Measurements from ENCODE around the gene CAST.

The CAST gene

DNA sequence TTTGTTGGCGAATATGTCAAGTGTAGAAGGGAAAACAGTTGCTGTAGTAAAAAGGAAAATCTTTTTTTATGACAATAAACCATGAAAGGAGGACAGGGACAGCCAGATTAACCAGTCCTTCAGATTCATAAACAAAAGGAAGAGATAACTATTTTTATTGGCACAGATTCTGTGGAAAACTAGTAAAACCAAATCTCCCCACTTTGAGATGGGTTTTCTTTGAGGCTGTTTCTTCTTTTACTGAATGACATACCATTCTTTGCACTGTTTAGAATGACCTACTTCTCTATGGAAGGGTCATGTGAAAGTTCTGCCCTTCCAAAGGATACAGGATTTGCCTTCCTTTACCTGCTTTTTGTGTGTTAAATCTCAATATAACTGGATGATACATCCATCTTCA lies 13.7 kb downstream of the CAST start:
- no peak for DNase-seq

DNA sequence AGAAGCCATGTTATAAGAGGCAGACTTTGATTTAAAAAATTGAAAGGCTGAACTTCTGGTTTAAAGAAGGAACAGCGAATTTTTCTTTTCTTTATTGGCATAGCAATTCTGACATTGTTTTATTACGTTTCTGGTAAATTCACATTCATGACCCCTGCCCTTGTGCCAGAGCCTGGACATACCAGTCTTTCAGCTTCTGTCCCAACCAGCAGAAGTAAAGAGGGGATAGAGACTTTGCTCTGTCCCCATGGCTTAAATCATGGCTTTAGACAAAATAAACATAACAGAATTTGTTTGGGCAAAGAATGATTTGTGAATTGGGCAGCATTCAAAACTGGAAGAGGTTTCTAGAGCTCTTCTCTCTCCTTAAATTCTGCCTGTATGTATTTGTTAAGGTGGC lies 15.3 kb downstream of the CAST start:
- no peak for DNase-seq

DNA sequence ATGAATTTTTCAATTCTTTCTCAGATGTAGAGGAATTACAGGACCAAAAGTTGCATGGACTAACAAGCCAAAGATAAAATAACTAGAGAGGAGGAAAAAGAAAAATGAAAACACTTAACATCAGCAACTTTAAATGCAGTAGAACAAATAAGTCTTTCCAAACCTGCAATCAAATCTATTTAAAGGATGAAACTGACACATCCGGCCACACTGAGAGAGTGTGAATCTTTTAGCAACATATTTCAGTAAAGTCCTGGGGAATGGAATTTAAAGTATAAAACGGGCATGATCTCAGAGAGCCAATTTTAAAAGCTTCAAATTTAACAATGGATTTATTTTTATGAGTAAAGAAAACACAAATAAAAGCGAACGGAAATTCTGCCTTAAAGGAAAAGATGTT lies 17.1 kb downstream of the CAST start:
- no peak for DNase-seq

DNA sequence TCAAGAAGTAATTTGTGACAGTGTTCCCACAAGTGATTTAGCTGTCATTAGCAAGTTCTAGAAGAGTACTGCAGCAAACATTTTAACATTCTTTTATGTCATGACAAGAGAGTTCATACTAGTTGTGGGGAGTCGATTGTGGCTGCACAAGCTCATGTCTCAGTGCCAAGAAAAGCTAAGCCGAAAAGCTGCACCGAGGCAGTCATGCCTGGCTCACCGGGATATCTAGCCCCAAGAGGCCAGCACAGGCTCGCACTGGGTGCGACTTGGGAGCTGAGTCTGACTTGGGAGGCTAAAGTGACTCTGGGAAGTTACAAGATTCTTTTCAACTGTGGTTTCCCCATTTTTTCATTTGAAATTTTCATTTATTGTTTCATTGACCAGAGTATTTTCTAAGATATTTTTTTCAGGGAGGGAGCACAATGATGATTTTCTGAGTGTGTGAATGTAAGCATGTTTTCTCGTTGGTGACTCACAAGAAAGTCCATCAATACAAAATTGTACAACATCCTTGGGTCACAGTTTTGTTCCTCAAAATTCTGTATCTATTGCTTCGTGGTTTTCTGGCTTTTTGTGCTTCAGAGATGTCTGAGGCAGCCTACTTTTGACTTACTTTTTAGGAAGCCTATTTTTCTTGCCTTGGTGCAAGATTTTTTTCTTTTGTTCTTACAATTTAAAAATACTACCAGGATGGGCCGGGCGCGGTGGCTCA lies 18.7 kb downstream of the CAST start:
- no peak for DNase-seq

DNA sequence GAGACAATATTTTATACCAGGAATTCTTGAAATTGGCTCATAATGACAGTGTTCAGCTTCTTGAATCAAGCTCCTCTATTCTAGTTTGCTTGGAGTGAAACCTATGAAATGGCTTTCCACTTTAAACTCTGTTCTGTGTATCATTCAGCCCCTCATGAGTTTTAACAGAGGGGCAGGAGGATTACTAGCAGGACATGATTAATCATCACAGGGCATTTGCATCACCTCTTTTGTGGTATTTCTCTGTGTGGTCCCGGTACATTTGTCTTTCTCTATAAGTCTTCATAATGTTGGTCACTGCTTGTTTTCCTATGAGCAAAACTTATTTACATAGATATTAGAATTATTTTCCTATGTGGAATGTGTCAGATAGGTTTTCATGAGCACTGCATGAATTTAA lies 21.2 kb downstream of the CAST start:
- no peak for DNase-seq

DNA sequence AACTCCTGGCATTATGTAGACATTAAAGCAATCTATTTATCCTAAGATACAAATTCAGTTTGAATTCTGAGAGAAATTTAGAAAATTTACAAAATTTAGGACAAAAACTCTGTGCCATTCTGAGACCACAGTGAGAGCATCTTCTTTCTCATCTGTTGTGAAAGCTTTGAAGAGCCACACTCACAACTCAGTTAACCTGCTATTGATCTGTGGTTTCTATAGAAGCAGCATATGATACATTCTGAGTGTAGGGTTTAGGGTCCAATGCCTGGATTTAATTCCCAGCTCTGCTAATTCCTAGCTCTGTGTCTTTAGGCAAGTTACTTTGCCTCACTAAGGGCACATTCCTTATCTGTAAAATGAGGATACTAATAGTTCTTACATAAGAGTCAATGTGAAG lies 21.6 kb downstream of the CAST start:
- no peak for DNase-seq

DNA sequence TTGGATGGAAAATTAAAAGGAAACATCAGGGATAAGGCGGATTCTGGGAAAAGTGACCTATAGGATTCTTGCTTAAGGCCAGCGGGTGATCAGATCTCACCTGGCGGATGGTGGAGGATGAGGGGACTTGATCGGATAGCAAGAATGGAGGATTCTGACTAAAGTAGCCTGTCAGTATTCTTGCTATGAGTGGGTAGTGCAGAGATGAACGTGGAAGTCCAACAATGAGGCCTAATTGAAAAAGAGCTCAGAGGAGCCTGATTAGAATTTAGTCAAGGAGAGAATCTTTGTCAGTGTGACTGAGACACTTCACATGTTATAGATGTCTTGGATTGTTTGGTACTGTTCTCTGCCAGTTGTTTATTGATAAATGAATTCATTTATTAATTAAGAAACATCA lies 24.9 kb downstream of the CAST start:
- no peak for DNase-seq

DNA sequence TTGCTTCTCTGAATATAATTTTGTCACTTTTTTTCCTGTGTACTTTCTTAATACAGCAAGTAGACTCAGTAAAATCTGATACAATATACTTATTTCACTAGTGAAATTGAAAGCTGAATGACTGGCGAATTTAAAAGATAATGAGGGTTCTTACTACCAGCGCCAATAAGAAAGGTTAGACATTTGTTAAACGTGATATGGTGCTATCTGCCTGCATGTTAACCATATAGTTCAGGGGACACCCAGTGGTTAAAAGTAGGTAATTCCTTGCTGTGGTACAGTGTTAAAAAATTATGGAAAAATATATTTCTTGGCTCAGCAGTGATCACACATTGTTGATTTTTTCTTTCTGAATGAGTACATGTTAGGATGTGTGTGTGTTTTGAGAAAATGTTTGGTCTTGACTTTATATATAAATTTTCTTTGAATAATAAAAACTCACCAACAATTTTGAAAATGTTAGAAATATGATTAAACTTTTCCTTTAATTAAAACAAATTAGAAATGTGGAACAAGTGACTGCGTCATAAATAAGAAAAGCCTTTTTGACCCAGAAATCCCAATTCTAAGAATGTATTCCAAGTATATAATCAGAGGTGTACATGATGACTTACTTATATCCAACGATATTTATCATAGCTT lies 25.8 kb downstream of the CAST start:
- DNase-seq = peak; percentile 31

DNA sequence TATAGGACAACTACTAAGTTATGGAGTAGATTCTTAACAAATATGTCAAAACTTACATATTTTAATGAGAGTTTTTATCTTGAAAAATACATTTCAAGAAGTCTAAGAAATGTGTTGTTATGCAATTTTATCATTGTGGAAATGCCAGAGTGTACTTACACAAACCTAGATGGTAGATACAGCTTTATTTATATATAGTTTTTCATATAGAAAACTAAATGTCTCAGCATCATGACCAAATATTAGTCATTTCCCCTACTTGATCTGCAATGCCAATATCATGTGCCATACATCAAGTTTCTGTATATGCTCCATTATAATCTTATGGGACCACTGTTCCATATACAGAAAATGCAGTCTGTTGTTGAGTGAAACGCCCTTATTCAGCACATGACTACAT lies 28.7 kb downstream of the CAST start:
- no peak for DNase-seq

DNA sequence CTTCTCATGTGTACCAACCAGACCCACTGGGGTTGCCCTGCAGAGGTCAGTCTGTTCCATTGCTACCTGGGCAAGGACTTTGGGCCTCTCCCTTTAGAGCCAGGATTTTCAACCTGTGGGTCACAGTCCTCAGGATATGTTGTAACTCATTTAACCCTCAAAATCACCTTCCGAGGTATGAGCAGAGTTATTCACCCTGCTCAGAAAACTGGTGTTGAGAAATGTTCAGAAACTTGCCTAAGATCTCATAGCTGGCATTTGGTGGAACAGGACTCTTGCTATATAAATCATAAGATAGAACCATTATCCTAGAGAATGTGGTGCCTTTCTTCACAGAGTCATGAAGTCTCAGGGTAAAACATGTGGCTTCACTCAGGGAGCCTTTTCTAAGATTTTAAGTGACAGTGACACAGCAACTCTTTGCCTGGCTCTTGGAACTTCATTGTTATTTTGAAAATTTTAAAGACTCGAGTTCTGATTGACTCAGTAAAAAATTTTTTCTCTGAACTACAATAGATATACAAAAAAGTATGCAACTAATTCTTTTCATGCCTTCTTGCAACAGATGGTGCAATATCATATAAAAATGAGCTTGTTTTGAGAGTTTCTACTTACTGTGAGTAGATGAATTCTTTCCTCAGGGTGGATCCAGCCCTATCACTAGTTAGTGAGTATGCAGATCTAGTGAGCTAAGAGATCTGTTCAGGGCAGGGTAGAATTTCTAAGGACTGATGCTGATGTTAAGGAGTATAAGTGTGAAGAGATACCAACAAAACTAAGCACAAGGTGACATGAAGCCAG lies 29.5 kb downstream of the CAST start:
- no peak for DNase-seq

DNA sequence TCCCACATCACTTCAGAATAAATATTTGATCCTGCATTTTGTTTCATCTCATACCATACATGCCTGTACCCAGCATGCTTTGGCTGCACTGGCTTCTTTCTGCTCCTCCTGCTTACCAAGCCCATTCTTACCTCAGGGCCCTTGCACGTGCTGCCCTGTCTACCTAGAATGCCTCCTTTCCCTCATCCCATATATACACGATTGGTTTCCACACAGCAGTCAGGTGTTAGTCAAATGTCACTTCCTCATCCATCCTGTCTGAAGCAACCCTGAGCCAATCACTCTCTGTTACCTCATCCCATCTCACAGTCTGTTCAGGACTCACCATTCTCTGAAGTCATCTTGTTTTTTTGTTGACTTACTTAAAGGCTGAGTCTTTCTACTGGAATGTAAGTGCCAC lies 30.3 kb downstream of the CAST start:
- DNase-seq = no peak

DNA sequence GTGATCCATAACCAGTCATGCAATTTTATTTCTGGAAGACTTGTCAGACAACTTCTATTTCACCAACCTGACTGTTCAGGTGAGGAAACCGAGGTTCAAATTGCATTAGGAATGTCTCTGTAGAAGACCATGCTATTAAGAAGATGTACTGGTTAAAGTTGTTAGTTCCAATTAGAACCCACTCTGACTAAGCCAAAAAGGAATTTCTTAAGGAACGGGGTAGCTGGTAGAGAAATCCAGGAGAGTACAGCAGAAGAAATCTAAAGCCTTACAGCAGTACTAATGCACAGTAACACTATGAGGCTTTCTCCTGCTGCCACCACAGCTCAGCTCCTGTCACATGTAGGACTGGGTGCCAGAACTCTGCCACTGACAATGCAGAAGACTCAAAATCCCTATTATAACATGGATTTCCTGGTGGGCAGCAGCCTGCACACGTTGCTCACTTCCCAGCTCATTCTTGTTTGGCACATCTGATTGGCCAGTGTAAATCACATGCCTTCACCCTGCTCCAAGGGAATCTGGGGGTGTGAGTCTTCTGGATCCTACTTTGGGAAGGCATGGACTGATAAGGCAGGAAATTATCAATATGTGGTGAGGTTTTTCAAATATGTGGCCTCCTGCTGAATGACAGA lies 37.1 kb downstream of the CAST start:
- no peak for DNase-seq

DNA sequence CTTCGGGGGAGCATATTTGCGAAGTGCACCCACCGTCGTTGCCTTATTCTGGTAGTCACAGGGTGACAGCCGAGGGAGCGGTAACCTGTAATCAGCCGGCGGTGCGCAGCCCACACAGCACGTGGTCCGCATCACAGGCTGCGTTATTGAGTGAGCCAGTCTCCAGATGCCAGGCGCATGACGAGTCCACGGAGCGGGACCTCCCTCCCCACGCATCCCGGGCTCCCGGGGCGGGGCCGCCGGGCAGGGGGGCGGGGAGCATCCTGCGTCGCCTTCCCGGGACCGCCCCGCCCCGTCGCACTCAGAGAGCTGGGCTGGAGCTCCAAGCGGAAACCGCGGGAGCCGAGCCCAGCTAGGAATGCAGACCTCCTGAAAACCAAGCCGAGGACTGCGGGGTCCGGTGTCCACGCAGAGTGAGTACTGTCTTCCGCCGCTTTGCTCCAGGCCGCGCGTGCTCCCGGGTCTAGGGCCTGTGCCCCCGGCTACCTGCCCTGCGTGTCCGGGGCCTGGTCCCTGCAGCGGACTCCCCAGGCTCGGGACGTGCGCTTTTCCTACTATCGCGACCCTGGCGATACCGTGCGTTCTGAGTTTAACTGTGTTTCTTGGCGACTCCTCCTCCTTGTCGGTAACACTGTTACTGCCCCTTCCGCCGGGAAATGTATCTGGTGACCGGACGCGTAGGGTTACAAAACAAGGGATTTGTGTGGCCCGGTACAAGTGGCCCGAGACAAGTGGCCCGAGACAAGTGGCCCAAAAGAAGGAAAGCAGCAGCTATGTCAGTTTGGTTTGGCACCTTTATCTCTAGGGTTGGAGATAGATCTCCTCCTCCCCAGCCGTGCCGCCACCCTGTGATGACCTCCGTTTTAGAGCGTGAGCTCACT lies 40.6 kb downstream of the CAST start:
- peak; percentile 27 for DNase-seq

DNA sequence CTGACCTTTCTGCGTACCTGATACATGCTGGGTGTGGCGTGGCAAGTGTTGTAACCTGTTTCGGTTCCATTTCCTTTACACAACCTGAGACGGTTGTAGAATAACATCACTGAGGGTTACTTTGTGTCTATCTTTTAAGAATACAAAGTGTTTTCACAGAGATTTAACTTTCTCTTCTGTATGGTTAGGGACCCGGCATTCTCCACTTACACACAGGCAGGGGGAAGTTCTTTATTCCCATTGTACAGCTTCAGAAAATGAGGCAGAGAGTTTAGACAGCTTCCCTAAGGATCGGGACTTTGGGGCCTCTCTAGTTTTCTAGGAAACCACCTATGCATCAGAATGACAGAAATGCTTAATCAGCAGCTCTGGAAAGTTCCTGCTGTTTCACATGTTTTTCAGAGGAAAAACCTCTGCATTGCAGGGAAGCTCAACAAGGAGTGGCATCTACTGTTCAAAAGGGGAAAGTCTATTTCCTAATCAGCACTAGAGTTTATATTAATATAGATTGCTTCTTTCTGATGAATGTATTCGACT lies 41.3 kb downstream of the CAST start:
- DNase-seq = no peak

DNA sequence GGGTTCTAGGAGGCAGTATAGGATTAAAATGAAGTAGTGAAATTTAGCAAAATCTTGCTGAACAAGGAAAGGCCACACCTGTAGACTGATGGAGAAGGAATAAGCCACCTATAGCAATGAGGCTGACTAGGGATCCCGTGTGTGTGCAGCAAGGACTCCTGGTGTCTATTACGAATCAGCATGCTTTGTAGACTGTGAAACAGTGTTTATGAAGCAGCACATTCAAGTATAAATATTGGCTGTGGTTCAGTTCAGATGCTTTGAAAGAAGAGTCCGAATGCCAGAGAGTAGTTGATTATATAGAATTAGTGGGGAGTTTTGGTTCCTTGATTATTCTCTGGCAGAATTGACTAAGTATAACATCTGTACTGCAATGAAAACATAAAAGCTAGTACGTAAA lies 41.8 kb downstream of the CAST start:
- DNase-seq = no peak

DNA sequence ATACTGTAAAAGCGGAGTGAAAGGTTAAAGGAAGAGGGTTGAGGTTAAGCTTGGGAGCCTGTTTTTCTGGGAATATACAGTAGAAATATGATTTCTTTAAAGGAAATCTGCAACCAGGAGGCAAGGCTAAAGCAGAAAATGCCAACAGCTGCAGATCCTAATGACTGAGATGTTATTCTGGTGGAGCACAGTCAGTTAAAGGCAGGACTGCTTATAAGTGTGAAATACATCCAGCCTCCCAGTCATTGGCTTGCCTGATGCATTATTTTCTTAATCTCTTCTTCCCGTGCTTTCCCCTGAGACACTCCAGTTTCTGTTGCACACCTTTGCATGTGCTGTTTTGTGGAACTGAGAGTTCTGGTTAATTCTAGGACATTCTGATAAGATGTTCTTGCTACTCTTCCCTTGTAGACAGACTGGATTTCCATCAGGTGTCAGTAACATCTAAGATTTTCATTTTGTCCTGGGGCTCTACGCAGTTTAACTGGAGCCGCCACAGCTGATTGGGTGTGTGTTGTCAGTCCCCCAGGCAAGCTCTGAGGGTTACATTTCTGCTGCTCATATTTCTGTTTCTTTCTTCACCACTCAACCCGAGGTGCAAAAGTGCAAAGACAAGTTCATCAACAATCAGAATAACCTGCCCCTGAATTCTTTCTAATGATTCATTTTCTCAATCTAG lies 44.4 kb downstream of the CAST start:
- no peak for DNase-seq

DNA sequence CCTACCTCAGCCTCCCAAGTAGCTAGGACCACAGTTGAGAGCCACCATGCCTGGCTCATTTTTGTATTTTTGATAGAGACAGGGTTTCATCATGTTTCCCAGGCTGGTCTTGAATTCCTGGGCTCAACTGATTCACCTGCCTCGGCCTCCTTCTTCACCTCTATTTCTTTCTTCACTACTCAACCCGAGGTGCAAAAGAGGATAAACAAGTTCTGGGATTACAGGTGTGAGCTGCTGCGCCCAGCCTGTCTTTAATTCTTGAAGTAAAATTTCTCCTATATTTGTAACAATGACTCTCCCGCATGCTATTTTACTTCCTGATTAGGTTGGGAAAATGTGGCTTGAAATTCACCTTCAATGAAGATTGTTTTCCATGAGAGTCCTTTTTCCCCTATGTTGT lies 46.4 kb downstream of the CAST start:
- no peak for DNase-seq

DNA sequence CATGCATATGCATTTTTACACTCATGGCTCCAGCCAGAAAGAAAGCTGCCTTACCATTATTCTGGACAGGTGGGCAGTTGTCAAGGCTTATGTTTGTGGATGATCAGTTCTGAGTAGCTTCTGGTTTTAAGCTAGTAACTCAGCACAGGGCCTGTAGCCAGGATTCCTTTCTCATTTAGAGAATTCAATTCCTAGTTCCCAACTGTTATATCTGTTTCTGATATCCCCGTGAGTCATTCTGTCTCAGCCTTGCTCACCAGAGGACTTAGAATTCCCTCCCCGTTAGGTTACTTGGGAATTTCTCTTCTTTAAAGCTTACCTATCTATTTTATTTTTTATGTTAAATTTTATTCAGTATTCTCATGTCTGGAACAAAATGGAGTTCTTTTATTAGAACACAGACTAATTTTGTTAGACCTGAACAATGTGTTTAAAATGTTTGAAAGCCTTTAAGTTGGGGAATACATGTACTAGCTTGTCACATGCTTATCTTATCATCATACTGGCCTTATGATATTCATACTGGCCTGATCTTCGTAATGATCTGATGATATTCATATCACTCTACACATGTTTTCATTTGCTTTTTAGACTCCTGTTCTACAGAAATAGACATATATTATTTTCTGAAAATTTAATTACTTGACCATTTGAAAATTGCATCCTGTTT lies 47.1 kb downstream of the CAST start:
- no peak for DNase-seq

DNA sequence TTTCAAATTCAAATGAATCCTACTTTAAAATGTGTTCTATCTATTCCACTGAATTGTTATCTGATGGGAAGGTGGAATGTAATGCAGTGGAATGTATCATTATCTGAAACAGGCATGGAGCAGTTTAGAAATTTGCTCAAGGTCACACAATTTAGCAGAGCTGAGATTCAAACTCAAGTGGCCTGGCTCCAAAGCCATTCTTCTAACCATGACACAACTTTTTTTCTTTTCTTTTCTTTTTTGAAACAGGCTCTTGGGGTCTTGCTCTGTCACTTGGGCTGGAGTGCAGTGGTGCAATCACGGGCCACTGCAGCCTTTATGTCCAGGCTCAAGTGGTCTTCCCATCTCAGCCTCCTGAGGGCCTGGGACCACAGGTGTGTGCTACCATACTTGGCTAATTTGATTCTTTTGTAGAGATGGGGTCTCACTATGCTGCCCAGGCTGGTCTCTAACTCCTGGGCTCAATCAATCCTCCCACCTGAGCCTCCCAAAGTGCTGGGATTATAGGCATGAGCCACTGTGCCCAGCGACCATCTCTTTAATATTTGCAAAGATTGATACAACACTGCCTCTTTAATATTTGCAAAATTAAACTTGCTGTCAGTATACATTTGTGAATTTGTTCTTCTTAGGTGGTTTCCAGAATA lies 50.0 kb downstream of the CAST start:
- no peak for DNase-seq

DNA sequence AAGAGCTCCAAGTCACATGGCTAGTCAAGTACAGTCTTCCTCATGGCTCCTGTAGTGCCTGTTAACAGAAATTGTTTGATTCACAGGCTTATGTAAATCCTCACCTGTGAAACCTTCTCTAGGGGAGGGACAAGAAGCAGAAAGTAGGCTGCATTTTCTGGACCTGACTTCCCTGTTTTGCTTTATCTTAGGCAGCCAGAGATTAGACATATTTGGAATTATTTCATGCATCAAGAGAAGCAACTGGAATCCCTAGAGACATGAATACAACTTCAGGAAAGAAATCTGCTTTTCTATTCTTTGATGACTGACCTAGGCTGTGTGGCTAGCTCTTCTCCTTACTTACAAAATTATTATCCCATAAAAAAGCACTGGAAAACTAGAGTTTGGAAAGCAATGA lies 52.3 kb downstream of the CAST start:
- DNase-seq = no peak
